OCI-LY3 (cell line): ENCODE measurements around the gene SH3BP2.

ENCODE experiments used
- CTCF ChIP-seq: fragments of 200-600, 300-600 bp; sonication (generic); IDR thresholded peaks from 2 replicates; pipeline ENCODE4 v1.5.1; 2014; ENCODE audit warnings: antibody characterized with exemption, low read length, low read depth
- EZH2phosphoT487 ChIP-seq: fragments of 200-600 bp; shearing (Covaris generic); IDR thresholded peaks from 2 replicates; pipeline ENCODE4 v1.6.1; 2018; ENCODE audit warnings: antibody characterized with exemption, mixed run types, low read depth

- TF ChIP-seq CTCF (no peak), EZH2phosphoT487 (no peak)
These were observed 4.8 kb upstream of the SH3BP2 start for GRCh38 chr4:2788101-2788500.
